Measurements from ENCODE around the gene MRPL23.

DNA sequence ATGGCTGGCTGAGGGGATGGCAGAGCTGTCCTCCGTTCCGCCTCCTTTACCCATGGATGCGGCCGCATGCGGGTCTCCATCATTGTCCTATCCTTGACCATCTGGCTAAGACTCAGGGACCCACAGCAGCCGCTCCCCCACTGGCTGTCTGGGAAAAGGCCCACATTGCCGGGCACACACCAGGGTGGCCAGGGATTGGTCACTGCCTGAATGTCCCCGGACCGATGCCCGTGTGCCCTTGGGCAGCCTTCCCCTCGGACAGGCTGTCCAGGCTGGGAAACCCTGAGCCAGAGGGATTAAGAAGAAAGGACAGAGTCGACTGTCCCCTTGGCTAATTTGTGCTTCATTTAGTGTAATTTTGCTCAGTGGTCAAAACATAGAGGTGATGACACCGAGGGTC is 28.1 kb downstream of the MRPL23 start:
- TF ChIP-seq EGR1 (IDR thresholded peaks at IDR 0.05) (no peak), REST (IDR thresholded peaks at IDR 0.05; ENCODE audit: low read depth) (no peak), FOXM1 (IDR thresholded peaks at IDR 0.05; ENCODE audit: borderline replicate concordance, low read depth) (no peak), EP300 (IDR thresholded peaks at IDR 0.05; ENCODE audit: borderline replicate concordance) (no peak), YY1 (IDR thresholded peaks at IDR 0.05; ENCODE audit: low read depth) (no peak), CEBPB (IDR thresholded peaks at IDR 0.05) (no peak), NFIC (IDR thresholded peaks at IDR 0.05) (no peak), ZBTB7A (IDR thresholded peaks at IDR 0.05; ENCODE audit: low read depth) (no peak), RAD21 (IDR thresholded peaks at IDR 0.05; ENCODE audit: low read depth) (no peak), CREB1 (IDR thresholded peaks at IDR 0.05; ENCODE audit: low read depth) (no peak), TAF1 (IDR thresholded peaks at IDR 0.05; ENCODE audit: low read depth) (no peak), USF1 (IDR thresholded peaks at IDR 0.05) (no peak)
- TF ChIP-seq, protein P1, sequence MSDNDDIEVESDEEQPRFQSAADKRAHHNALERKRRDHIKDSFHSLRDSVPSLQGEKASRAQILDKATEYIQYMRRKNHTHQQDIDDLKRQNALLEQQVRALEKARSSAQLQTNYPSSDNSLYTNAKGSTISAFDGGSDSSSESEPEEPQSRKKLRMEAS (IDR thresholded peaks at IDR 0.05): no peak

Data from Ishikawa (cell line).